Lung microvascular endothelial cell (primary cell): Measurements from ENCODE around the gene PEX3. TPM values are rescaled to one million over a fixed set of nuclear protein-coding genes. Genes with fewer than 3 reads are reported as not detected.
A peak's percentile ranks its signal among the peaks of the same experiment; 100 is the strongest.
"Not testable (repeated sequence)": the region's sequence is repeated elsewhere in the genome, so short reads cannot be mapped to it uniquely, and the experiment has no call there.

ENCODE experiments used
- DNase-seq, 2 donors: peaks; one replicate each; pipeline versions ENCODE4 v3.0.0 to v3.0.0-alpha.2; 2010; ENCODE audit warnings: low read depth in 2 of 2
- total RNA-seq: library from RNA; depleted of rRNA; stranded (reverse); fragments of >200 nt; gene quantifications from 2 replicates; pipeline ENCODE4 v1.2.1, GENCODE V29; 2014

PEX3 gene
- total RNA-seq, 1 donor from 2014 or later: 14.5 TPM

GRCh38 chr6:143443096-143443495 is 7.5 kb upstream of the PEX3 start:
- no peak for DNase-seq

- not testable (repeated sequence) for DNase-seq
Measured at GRCh38 chr6:143447865-143448264, 2.7 kb upstream of the PEX3 start.

- no peak for DNase-seq
Measured at GRCh38 chr6:143449082-143449713, 1.4 kb upstream of the PEX3 start.

DNA sequence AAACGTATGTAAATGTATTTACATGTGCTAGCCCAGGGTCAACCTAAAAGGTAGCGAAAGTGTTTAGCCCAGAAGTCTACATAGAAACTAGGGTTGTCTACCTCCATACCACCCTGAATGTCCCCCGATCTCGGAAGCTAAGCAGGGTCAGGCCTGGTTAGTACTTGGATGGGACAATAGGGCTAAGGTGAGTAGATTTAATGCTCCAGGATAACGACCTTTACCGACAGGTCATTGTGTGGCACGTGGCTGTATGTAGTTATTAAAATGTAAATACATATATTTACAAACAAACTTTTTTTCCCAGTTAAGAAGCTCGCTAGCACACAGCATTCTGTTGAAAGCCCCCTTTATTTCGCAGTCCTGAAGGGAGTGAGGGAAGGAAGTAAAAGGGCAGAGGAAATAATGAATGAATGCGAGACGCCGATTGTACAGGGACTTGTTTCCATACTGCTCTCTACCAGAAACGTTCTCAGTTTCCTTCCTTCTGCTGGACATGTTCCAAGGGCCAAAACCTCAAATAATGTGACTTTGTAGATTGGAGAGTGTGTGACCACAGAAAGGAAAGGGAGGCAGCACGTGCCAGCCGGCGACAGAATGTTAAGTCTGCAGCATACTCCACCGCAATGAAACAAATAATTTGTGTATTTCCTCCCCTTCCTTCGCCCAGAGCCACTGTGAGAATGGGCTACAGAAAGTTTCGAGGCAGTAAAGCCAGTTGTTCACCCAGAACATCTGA is 722 bp upstream of the PEX3 start:
- peak; percentile 48 to 69 for DNase-seq

- DNase-seq: no peak
Measured at GRCh38 chr6:143451531-143451930, 926 bp downstream of the PEX3 start.

GRCh38 chr6:143457563-143458359 is 7.2 kb downstream of the PEX3 start:
- peak in 1 of 2 donors; percentile 7 for DNase-seq

DNA sequence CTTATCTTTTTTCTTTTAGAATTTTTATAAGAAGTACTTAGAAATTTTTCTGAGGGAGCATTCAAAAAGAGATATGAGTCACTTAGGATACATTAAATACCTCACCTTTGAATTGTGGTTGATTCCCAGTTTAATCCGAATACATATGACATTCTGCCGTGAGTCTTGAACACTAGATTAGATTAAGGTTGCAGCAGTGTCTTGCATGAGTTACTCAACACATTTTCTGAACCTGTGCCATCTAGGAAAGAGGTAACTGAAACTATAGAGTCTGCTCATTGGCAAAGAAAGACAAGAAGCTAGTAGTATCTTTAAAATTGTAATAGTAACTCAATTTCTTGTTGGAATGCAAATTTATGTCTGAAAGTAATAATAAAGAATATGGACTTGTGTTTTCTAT is 14.9 kb downstream of the PEX3 start:
- no peak for DNase-seq

GRCh38 chr6:143468026-143468425 is 17.4 kb downstream of the PEX3 start:
- DNase-seq: no peak

DNA sequence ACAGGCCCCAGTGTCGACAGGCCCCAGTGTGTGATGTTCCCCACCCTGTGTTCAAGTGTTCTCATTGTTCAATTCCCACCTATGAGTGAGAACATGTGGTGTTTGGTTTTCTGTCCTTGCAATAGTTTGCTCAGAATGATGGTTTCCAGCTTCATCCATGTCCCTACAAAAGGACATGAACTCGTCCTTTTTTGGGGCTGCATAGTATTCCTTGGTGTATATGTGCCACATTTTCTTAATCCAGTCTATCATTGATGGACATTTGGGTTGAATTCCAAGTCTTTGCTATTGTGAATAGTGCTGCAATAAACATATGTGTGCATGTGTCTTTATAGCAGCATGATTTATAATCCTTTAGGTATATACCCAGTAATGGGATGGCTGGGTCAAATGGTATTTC is 18.2 kb downstream of the PEX3 start:
- DNase-seq: not testable (repeated sequence)

GRCh38 chr6:143471822-143472221 is 21.2 kb downstream of the PEX3 start:
- DNase-seq: no peak

- no peak for DNase-seq
Measured at GRCh38 chr6:143476545-143476944, 25.9 kb downstream of the PEX3 start.

DNA sequence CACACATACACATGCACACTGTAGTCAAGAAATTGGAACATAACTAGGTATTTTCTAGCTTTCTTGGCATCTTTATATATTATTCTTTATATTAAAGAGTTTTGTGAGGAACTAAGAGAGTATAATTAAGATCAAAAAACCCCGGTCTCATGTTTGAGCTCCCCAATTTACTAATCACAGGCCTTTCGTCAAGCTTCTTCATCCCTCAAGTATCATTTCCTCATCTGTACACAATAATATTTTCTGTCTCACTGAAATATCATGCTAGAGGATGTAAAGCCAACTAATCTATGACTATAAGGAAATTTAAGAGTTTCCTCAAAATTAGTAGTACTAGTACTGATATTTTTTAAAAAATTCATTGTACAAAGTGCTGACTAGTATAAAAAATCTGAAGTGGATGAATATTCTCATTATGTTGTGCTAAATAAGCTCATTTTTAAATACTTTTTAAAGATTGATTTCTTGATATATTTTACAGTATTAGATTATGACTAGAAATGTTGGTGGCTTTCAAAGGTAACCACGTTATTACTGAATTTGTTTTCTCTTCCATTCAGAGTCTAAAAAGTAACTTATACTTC is 28.0 kb downstream of the PEX3 start:
- DNase-seq: no peak

- DNase-seq: no peak
Measured at GRCh38 chr6:143482593-143482992, 32.0 kb downstream of the PEX3 start.

DNA sequence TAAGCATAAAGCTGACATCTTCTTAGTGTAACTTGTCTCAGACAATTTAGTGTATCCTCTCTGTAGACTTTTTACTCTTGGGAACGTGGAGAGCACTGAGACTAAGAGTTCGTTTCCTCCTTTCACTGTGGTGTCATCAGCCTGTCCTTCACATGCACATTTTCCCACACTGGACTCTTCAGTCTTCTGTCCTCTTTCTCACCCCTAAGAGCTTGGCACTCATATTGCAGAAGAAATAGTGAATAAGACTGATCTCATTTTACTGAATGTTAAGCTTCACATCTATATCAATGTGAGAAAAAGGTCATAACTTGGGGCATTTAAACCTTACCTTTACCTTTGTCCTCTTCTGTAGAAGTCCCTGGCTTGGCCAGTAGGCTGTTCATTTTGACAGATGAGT is 35.4 kb downstream of the PEX3 start:
- no peak for DNase-seq

DNA sequence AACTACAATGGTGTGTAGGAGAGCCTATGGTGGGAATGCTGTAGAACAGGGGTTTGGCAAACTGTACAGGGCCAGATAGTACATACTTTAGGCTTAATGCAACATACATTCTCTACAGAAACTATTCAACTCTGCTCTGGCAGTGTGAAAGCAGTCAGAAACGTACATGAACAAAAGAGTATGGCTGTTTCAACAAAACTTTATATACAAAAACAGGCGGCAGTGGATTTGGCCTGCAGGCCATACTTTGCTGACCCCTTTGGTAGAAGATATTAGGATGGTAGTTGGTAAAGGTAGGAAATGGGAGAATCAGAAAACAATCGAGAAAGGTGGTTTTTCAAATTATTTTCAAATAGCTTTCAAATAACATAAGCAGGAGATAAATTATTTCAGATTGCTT is 36.1 kb downstream of the PEX3 start:
- DNase-seq: no peak

GRCh38 chr6:143490244-143490643 is 39.6 kb downstream of the PEX3 start:
- no peak for DNase-seq

GRCh38 chr6:143490775-143491174 is 40.2 kb downstream of the PEX3 start:
- no peak for DNase-seq

- DNase-seq: no peak
Measured at GRCh38 chr6:143496974-143497373, 46.4 kb downstream of the PEX3 start.

DNA sequence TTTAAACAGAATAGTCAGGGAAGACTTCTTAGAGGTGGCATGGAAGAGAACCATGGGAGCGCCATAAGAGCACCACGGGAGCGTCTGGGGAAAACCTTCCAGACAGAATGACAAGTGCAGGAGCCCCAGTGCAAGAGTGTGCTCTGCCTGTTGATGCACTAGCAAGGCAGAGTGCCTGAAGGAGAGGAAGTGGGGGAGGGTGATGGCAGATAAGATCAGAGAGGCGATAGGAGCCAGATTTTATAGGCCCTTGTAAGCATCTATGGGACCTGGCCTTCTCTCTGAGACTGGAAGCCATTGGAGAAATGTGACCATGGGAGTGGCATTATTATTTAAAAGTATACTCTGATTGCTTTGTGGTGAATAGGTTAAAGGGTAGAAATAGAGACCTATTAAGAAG is 47.8 kb downstream of the PEX3 start:
- no peak for DNase-seq

- DNase-seq: peak in 1 of 2 donors; percentile 5
Measured at GRCh38 chr6:143501851-143502250, 51.2 kb downstream of the PEX3 start.

- DNase-seq: no peak
Measured at GRCh38 chr6:143504369-143504768, 53.8 kb downstream of the PEX3 start.

DNA sequence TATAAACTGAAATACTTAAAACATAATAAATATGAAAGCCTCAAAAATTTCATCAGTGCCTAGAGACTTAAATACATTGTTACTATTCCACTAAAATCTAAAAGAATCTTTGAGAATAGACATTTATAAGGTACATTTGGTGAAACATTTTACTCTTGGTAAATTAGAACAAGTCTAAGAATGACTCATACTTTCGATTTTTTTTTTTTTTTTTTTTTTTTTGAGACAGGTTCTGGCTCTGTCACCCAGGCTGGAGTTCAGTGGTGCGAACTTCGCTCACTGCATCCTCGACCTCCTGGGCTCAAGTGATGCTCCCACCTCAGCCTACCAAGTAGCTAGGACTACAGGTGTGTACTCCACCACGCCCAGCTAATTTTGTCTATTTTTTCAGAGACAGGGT is 54.5 kb downstream of the PEX3 start:
- DNase-seq: no peak
